Astrocyte of the cerebellum (primary cell): ENCODE measurements around the gene SORCS2.

Experiments
- DNase-seq: peaks from one replicate; pipeline ENCODE4 v3.0.0-alpha.2; 2011; ENCODE audit warnings: low read depth
- H3K4me3 ChIP-seq: 2 replicates; pipeline ENCODE4 v1.5.1; 2011; ENCODE audit warnings: mild to moderate bottlenecking, low read depth, low read length, moderate library complexity
- CTCF ChIP-seq: IDR thresholded peaks from 2 replicates; pipeline ENCODE4 v1.5.1; 2012; ENCODE audit warnings: low read length, low read depth, moderate library complexity, mild to moderate bottlenecking; ENCODE audit errors: missing control alignments
- in situ Hi-C: cut with HindIII; loops from 2 replicates; pipeline ENCODE4 v1.10.0; 2017; ENCODE audit warnings: low sequenced_read_pairs

SORCS2 gene

GRCh38 chr4:7393601-7394575 lies 201.6 kb downstream of the SORCS2 start:
- H3K4me3 ChIP-seq: no peak overlapping the region
- no peak for DNase-seq
- TF ChIP-seq CTCF: no peak
- in situ Hi-C loops: no loop called here

DNA sequence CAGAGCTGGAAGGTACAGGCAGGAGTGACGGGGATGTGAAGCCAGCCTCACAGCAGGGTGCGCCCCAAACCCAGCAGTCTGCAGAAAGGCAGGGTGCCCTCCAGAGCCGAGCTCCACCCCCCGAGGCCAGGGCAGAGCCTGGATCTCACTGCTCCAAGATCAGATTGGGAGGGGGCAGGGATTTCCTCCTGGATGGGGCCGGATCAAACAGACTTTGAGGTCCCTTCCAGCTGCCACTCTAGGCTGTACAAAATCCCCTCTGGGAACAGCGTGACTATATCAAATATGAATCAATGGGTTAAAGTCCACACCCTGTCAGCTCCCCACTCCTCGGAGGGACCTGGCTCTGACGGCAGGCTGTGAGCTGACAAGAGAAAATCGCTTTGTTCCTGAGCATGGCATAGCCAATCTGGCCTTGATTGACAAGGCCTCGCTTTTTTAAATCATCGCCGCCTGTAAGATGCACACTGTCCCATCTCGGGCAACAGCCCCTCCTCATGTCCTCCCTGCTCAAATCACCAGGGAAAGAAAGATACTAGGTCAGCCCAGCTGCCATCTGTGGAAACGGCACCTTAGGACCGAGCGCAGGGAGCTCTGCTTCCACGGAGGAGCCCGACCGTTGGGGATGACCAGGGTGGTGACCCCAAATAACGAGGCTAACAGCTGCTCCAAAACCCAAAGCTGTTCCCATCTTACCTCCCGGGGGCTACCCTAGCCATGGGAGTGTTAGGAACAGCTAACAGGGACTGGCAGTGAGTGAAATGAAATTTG lies 202.5 kb downstream of the SORCS2 start:
- no peak overlapping the region for H3K4me3 ChIP-seq
- TF ChIP-seq CTCF: no peak
- DNase-seq: no peak
- in situ Hi-C loops: no loop called here

- in situ Hi-C loops: no loop called here
- no peak for DNase-seq
- H3K4me3 ChIP-seq: no peak overlapping the region
- no peak for TF ChIP-seq CTCF
Measured at GRCh38 chr4:7395645-7396044, 203.3 kb downstream of the SORCS2 start.

GRCh38 chr4:7396186-7396910 lies 204.0 kb downstream of the SORCS2 start:
- no peak overlapping the region for H3K4me3 ChIP-seq
- no peak for DNase-seq
- in situ Hi-C loops: no loop called here
- TF ChIP-seq CTCF: no peak

DNA sequence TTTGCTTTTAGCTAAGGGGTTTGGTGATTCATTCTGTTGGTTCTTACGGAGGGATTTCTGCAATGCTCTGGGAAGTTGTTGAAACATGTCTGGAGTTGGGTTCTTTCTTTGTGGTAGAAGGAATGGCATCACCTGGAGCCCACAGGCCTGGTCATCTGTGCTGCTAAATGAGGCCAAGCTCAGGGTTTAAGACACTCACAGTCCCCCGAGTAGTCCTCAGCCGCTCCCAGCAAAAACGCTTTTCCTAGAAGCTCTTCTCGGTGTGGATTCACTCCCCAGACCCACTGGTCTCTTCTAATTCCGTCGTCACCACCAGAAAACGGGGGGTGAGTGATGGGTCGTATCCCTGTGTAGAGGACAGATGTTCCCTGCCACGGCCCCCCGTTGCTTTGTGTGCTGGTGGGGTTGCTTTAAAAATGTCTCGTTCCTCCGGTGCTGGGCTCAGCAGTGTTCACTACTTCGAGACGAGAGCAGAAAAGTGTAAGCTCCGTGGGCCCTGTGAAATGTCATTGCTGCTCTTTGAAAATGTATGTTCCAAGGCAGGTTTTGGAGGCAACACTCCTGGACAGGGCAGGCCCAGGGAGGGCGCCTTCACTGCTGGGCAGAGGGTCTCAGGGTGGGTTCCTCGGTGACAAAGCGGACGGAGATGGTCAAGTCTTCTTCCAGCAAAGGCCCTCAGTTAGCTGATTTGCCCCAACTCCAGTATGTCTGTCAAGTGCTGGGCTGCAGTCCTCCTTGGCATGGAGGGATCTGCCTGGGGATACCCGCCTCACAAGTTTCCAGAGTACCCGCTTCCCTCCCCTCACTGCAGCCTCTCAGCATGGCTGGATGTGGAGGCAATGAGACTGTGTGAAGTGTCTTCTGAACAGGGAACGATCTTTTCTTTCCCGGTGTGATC lies 205.1 kb downstream of the SORCS2 start:
- in situ Hi-C loops: no loop called here
- no peak for TF ChIP-seq CTCF

More for the DNA sequence above, 205.1 kb downstream of the SORCS2 start:
- H3K4me3 ChIP-seq: no peak overlapping the region
- DNase-seq: no peak
